Measurements from ENCODE around the gene NISCH.

Gene NISCH

GRCh38 chr3:52483081-52483480 is 27.7 kb downstream of the NISCH start:
- H3K27ac ChIP-seq (ENCODE audit: low read depth, low read length), result no peak overlapping the region
- H3K27me3 ChIP-seq (ENCODE audit: low read length), result no peaks in the 10 kb centered on the region
- no peaks in the 10 kb centered on the region for H3K36me3 ChIP-seq (ENCODE audit: low read length)

DNA sequence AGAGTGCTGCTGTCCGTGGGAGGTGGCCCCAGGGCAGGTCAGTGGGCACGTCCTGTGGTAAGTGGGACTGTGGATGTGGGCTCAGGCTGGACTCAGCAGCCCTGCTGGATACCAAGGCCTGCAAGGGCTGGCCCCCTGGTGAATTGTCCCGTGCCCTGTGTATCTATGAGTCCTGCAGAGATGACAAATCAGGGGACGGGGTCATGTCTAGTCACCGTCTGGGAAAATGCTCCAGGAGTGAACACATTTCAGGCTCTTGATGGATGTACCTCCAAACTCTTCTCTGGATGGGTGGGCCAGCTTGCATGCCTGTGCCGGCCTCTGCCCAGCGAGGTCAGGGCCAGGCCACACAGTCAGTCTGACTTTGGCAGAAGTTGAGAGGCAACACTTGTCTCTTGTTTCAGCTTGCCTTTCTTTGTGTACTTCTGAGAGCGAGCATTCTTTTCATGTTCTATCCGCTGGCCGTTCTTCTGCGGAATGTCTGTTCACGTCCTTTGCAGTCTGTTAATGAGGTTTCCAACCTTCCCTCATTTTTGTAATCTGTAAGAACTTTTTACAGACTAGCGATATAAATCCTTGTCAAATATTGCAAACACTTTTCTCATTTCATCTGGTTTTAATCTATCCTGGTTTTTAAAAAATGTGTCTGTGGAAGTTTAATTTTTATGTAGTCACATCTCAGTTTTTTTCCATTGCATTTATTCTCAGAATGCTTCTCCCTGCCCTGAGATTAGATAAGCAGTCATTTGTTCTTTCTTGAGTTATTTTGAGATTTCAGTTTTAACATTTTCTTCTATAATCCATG is 28.4 kb downstream of the NISCH start:
- no peaks in the 10 kb centered on the region for H3K27me3 ChIP-seq (ENCODE audit: low read length)
- no peak overlapping the region for H3K27ac ChIP-seq (ENCODE audit: low read depth, low read length)
- no peaks in the 10 kb centered on the region for H3K79me2 ChIP-seq (ENCODE audit: insufficient read depth, low read length)
- no peak overlapping the region for H3K4me2 ChIP-seq (ENCODE audit: low read depth, low read length, poor library complexity, severe bottlenecking)
- H2AFZ ChIP-seq (ENCODE audit: low read depth, low read length, severe bottlenecking), result no peak overlapping the region
- H4K20me1 ChIP-seq (ENCODE audit: low read depth, low read length), result no peaks in the 10 kb centered on the region
- H3K36me3 ChIP-seq (ENCODE audit: low read length), result no peaks in the 10 kb centered on the region
- H3F3A ChIP-seq (ENCODE audit: insufficient read depth), result no peaks in the 10 kb centered on the region
- TF ChIP-seq EZH2phosphoT487 (conservative IDR thresholded peaks at IDR 0.05; ENCODE audit: low read length), result no peak
- TF ChIP-seq CTCF (IDR thresholded peaks at IDR 0.05; ENCODE audit: insufficient read depth, low read length, poor library complexity, severe bottlenecking), result no peak
- no peak overlapping the region for H3K9ac ChIP-seq (ENCODE audit: low read length)
- H3K9me3 ChIP-seq (ENCODE audit: insufficient read depth, low read length), result no peaks in the 10 kb centered on the region
- no peaks in the 10 kb centered on the region for H3K9me2 ChIP-seq (replicated peaks; ENCODE audit: insufficient read depth, low read length)
- no peak overlapping the region for H3K4me3 ChIP-seq (ENCODE audit: insufficient read depth, low read length, poor library complexity, severe bottlenecking)

More at GRCh38 chr3:52483081-52483480, 27.7 kb downstream of the NISCH start:
- TF ChIP-seq EZH2phosphoT487 (conservative IDR thresholded peaks at IDR 0.05; ENCODE audit: low read length), result no peak
- TF ChIP-seq CTCF (IDR thresholded peaks at IDR 0.05; ENCODE audit: insufficient read depth, low read length, poor library complexity, severe bottlenecking), result no peak
- H3K9me2 ChIP-seq (replicated peaks; ENCODE audit: insufficient read depth, low read length), result no peaks in the 10 kb centered on the region
- H3F3A ChIP-seq (ENCODE audit: insufficient read depth), result no peaks in the 10 kb centered on the region
- no peaks in the 10 kb centered on the region for H4K20me1 ChIP-seq (ENCODE audit: low read depth, low read length)
- H3K79me2 ChIP-seq (ENCODE audit: insufficient read depth, low read length), result no peaks in the 10 kb centered on the region
- H2AFZ ChIP-seq (ENCODE audit: low read depth, low read length, severe bottlenecking), result no peak overlapping the region
- no peak overlapping the region for H3K4me3 ChIP-seq (ENCODE audit: insufficient read depth, low read length, poor library complexity, severe bottlenecking)
- H3K4me2 ChIP-seq (ENCODE audit: low read depth, low read length, poor library complexity, severe bottlenecking), result no peak overlapping the region
- no peaks in the 10 kb centered on the region for H3K9me3 ChIP-seq (ENCODE audit: insufficient read depth, low read length)
- no peak overlapping the region for H3K9ac ChIP-seq (ENCODE audit: low read length)

GRCh38 chr3:52484680-52485461 is 29.5 kb downstream of the NISCH start:
- no peaks in the 10 kb centered on the region for H3K27me3 ChIP-seq (ENCODE audit: low read length)
- no peak overlapping the region for H2AFZ ChIP-seq (ENCODE audit: low read depth, low read length, severe bottlenecking)
- H3K9me2 ChIP-seq (replicated peaks; ENCODE audit: insufficient read depth, low read length), result no peaks in the 10 kb centered on the region
- no peaks in the 10 kb centered on the region for H4K20me1 ChIP-seq (ENCODE audit: low read depth, low read length)
- H3K79me2 ChIP-seq (ENCODE audit: insufficient read depth, low read length), result no peaks in the 10 kb centered on the region
- no peak overlapping the region for H3K4me2 ChIP-seq (ENCODE audit: low read depth, low read length, poor library complexity, severe bottlenecking)
- no peak overlapping the region for H3K27ac ChIP-seq (ENCODE audit: low read depth, low read length)
- no peaks in the 10 kb centered on the region for H3K9me3 ChIP-seq (ENCODE audit: insufficient read depth, low read length)
- H3K36me3 ChIP-seq (ENCODE audit: low read length), result no peaks in the 10 kb centered on the region
- H3K9ac ChIP-seq (ENCODE audit: low read length), result no peak overlapping the region
- H3F3A ChIP-seq (ENCODE audit: insufficient read depth), result no peaks in the 10 kb centered on the region
- TF ChIP-seq CTCF (IDR thresholded peaks at IDR 0.05; ENCODE audit: insufficient read depth, low read length, poor library complexity, severe bottlenecking) (no peak), EZH2phosphoT487 (conservative IDR thresholded peaks at IDR 0.05; ENCODE audit: low read length) (no peak)
- no peak overlapping the region for H3K4me3 ChIP-seq (ENCODE audit: insufficient read depth, low read length, poor library complexity, severe bottlenecking)

Measured in SU-DHL-6 (cell line).